ENCODE measurements around the gene RPS6KA5.
A peak's percentile ranks its signal among the peaks of the same experiment; 100 is the strongest.
"Not testable (repeated sequence)": the region's sequence is repeated elsewhere in the genome, so short reads cannot be mapped to it uniquely, and the experiment has no call there.

Gene RPS6KA5

DNA sequence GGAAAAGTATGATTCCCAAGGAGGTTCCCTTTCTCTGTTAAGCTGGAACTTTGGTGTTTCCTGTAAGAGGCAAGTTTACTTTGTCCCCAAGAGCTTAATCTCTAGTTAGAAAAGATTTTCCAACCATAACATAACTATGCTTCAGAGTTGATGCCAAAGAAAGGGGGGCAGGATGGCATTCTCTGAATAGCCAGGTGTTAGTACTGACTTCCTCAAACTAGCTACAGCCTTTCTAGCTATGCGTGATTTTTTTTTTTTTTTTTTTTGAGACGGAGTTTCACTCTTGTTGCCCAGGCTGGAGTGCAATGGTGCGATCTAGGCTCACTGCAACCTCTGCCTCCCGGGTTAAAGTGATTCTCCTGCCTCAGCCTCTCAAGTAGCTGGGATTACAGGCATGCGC, 204.3 kb downstream of the RPS6KA5 start:
- not testable (repeated sequence) for DNase-seq

DNA sequence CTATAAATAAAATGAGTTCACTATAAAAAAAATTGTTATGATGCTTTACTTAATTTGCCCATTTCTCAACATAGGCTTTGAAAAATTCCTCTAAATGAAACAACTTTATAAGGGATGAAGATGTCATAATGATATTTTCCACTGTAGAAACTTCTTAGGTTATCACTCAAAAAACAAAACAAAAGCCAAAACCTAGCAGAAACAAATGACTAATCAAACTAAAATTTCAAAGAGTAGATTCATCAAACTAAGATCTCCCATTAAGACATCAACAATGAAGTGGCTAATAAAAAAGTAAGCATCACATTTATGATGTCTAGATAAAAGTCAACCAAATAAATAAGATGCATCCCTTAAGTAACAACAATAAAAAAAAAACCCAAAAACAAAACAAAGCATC, 207.3 kb downstream of the RPS6KA5 start:
- no peak for DNase-seq

DNA sequence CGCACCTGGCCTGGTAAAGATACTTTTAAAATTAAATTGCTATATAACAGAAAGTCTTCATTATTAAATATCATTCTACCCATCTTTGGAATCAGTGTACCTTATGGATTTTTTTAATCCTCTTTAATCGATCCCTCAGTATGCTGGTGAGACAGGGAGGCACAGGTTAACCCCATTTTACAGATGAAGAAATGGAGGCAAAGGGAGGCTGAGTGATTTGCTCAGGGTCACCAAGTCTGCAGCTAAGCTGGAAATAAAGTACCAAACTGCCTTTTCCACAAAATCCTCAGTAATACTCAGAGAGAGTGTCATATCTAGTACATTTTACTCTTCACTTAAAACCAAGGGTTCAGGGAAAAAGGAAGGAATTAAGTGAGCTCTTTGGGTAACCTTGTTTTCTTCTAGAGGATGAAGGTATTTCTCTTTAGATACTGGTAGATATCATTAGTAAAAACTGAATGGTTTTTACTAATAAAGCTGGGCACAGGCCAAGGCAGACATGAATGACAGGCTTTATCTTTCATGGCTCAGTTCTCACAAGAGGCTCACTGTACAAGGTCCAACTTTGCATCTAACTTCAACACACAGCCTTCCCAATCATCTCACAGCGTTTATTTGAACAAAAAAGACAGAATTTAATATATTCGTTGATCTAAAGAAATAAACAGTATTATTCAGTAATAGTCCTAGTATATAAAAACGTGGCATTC, 209.0 kb downstream of the RPS6KA5 start:
- DNase-seq, result no peak

DNA sequence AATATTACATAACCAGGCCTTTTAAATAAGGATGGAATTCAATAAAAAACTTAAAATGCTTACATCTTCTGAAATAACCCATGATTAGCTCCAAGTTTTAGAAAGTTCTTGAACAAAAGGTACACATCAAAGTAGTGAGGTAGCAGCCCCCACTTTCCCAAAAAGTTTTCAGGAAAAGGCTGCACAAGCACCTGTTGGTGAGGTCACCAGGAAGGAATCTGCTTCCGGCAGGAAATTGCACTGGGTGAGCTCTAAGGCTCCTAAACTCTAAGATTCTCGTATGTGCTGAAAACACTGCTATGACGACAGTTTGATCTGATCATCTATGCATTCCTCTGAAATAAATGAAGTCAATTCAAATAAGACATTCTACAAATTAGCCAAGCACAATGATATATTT, 210.0 kb downstream of the RPS6KA5 start:
- peak; percentile 40 for DNase-seq

DNA sequence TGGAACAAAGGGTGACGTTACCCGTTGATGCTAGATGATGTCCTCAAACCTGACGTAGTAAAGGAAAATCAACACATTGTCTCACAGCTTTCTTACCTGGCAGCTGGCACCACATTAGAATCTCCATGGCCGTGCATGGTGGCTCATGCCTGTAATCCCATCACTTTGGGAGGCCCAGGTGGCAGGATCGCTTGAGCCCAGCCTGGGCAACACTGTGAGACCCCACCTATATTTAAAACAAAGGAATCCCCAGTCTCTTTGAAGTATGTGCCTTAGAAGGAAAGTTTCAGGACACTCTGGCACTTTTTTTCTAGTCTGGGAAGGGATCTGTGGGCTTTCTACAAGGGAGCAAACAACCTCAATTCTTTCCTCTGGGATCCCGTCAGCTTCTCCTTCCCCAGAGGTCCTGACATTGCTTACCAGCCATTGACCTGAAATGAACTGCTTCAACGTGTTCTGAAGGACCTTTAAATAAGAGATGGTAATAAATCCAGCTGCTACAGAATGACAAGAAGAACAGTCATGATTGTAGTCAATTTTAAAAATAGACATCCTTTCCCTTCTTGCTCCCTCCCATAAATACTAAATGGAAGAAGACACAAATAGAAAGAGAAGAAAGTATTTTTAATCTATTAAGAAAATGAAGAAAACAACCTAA, 210.5 kb downstream of the RPS6KA5 start:
- DNase-seq, result no peak

DNA sequence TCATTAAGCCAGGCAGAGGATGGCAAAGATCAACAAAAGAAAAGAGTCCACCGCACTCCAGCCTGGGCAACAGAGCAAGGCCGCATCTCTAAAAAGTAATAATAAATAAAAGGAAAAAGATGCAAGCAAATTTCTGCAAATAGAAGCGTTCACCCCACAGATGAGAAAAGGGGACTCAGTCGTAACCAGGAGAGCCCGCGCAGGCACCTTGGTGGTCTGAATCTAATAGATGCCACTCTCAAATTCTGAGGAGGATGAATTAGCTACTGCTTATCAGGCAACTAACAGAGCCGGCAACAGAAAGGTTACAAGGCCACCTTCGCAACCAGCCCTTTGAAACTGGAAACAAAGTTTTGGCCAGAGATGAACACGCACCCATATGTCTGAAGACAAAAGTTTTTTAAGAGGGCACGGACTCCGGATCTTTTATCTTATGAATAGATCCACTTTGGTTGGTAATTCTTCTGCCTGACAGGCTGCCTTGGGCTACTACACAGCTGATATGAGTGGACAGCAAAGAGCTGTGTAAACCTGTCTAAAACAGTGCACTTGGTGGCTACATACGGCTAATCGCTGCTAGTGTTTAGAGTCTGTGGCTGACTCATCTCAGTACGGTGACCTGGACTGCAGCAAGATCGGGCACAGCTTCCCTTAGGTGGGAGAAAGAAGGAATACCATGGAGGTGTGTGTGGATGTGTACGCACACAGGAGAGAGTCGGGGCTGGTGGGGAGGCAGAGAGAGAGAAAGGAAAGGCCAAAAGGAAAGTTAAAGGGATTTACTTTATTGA, 211.3 kb downstream of the RPS6KA5 start:
- no peak for DNase-seq

DNA sequence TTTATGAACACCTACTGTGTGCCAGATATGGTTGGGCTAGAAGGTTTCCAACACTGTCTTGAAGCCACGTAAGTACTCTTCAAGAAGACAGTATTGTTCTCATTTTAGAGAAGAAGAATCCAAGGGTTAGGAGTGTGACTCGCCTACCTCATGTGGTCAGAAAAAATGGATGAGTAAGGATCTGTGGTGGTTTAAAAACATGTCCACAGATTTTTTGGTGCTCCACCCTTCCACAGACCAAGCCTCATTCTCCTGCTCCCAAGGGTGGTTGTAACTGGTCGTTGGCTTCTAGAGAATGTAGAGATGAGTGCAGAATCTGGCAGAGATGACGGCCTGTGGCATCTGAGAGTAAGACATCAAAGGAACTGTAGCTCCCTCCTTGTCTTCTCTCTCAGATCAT, 213.9 kb downstream of the RPS6KA5 start:
- no peak for DNase-seq

DNA sequence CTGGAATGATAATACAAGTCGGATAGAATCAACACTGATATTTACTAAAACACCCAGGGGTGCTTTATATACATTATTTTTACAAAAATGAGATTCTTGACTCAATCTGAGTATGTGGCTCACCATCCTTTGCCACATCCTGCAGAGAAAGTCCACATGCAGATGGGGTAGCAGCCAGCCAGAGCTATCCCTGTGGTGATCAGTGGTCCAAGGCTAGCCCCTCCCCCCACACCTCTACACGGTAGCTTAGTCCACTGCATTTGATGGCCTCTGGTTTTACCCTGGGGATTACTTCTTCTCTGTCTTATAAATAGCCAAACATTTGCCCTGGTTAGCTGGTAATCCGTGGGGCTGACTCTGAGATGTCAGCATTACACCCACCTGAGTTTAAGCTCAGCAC, 216.1 kb downstream of the RPS6KA5 start:
- no peak for DNase-seq

DNA sequence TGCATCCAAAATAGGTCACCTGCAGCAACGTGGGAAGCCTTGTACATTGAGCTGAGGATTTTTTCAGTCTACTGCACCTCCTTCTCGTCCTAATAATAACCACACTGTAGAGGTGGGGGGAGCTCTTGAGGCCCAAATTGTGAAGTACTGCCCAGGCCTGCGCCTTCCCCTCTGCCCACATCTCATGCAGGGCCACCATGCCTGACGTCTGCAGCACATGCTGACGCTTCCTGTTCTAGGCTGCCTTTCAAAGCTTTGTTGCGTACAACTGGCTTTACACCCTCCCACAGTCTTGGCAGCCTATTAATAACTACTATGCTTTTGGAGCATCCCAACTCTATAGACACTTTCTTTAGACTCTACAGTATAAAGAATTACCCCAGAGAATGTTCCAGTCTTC, 217.7 kb downstream of the RPS6KA5 start:
- DNase-seq, result no peak

DNA sequence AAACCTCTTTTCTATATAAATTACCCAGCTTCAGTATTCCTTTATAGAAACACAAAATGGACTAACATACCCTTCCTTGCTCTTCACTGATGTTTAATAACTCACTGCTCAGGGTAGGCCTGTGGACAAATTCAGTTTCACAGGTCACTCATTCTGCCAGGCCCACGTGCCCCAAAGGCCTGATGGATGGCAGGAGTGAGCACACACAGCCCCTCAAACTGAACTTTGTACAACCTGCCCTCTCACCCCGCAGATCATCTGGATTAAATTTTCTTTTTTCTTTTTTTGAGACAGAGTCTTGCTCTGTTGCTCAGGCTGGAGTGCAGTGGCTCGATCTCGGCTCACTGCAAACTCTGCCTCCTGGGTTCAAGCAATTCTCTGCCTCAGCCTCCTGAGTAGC, 219.8 kb downstream of the RPS6KA5 start:
- not testable (repeated sequence) for DNase-seq

DNA sequence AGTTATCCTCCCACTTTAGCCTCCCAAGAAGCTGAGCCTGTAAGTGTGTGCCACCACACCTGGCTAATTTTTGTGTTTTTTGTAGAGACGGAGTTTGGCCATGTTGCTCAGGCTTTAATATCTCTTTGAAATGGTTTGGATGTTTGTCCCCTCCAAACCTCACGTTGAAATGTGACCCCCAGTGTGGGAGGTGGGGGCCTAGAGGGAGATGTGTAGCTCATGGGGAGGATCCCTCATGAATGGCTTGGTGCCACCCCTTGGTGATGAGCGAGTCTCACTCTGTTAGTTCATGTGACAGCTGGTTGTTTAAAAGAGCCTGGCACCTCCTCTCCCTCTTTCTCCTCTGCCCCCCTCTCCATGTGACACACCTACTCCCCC, 220.6 kb downstream of the RPS6KA5 start:
- DNase-seq, result no peak

DNA sequence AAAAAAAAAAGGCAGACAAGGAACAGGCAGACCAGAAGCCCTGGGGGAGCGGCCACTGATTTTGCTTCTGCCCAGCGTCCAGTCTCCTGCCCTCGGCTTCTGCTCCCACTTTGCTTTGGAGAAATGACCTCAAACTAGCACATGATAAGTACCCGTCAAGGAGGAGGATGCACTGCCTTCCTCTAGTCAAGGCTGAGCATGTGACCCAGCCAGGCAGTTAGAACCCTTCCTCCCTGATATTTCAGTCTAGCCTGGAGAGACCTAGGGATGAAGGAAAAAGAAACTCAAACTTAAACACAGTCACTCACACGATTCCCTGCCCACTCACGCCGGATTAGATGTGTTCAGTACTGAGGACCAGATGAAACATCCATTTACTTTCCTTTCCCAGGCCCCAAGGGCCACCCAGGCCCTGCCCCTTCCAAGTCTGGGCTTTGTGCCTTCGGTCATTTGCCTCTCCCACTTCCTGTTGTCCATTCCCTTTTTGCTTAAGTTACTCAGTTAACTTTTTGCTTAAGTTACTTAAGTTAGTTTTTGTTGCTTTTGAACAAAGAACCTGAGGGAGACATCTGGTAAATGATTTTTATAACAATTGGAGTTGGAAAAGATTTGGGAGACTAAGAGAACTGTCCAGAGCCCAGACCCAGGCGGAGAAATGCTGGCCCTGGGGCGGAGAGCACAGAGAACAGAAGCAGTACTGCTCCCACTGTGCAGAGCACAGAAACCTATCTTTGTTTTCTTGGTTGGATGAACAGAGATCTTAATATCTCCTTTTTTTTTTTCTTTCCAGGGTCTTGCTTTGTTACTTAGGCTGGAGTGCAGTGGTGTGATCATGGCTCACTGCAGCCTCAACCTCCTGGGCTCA, 221.2 kb downstream of the RPS6KA5 start:
- no peak for DNase-seq

DNA sequence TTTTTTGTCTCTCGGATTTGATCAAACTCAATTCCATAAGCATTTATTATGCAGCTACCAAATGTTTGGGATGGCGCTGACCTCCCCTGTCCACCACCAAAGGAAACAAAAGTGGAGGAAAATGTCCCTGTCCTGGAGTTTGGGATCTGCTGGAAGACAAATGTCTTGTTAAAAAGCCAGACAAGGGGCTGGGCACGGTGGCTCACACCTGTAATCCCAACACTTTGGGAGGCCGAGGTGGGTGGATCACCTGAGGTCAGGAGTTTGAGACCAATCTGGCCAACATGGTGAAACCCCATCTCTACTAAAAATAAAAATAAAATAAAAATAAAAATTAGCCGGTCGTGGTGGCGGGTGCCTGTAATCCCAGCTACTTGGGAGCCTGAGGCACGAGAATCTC, 221.9 kb downstream of the RPS6KA5 start:
- not testable (repeated sequence) for DNase-seq

DNA sequence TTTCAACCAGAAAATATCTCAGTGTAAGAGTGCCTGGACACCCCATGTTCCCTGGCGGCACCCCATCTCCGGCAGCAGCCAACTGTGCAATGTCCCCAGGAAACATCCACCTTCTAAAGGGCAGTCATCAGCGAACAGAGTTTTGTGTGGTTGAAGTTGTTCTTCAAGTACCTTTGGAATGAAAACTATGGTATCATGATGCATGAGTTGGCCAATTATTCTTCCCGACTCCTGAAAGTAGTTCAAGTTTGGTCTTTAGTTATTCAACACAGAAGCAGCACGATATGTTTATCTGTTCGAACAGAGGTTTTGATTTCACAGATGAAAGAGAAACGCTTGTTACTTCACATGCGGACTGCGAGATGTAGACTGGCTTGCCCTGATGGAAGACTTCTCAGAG, 223.1 kb downstream of the RPS6KA5 start:
- no peak for DNase-seq

DNA sequence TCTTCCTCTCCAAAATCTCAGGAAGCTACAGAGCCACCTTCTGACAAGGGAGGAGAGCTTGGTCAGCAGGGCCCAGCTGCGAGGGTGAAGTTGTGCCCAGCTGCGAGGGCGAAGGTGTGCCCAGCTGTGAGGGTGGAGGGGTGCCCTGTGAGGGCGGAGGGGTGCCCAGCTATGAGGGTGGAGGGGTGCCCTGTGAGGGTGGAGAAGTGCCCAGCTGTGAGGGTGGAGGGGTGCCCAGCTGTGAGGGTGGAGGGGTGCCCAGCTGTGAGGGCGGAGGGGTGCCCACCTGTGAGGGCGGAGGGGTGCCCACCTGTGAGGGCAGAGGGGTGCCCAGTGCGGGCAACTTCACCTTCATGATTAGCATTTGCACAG, 223.8 kb downstream of the RPS6KA5 start:
- no peak for DNase-seq

DNA sequence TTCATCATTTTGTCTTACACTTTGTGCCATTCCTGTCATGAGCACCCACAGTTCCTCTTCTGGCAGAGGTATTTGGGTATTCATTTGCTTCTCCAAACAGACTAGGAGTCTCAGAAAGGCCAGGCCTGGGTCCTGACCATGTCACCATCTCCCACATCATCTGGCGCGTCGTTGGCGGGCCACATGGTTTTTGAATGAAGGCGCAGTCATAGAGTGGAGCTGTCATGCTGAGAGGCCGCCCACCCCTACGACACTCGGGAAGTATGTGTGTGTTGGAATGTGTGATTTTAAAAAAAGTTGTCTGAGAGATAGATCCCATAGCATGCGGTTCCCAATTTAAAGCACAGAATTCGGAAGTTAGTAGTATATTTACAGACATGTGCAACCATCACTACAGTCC, 228.6 kb downstream of the RPS6KA5 start:
- DNase-seq, result no peak

DNA sequence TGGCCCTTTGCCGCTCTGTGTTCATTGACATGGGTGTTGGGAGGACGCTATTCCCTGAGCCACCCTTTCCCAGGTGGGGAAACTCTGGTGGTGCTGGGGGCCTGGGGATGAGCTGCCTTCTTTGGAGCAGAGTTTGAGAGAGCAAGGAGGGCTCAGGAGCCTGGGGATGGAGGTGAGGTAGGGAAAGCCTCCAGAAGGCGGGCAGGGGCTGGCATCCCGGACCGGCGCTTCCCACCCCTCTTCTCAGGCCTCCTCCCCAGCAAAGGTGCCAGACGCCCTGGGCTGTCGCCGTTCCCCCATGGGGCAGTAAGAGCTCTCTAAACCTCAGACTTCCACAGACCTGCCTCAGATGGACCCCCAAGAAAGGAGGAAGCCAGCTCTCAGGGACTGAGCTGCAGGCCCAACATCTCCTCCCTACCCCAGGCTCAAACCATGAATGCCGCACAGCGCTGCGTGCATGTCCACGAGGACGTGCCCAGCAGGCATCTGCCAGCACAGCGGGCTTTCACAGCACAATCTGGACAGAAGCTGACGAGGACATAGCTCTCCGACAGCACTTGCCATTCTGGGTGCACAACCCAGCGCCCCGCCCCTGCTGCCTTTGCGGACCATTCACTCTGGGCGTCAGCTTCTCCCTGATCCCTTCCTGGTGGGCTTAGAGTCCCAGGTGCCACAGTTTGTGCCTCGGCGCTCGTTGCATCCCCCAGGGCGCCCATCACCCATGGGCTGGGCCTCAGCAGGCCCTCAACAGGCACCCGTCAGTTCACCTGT, 229.3 kb downstream of the RPS6KA5 start:
- no peak for DNase-seq

DNA sequence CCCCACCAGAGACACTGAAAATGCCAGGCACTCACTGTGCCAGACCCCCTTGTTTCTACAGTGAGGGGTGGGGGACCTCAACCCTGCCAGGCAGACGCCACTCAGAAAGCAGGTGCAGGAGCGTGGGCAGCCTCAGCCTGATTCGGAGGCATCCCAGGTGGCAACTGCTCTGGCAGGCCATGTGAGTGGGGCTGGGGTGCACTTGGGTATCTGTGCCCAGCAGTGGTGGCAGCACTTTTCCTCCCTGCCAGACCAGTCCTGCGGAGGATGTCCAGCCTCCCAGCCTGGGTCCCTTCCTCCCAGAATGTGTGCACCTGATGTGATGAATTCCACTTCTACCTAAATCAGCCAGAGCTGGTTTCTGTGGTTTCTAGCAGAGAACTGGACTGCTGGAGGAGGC, 230.8 kb downstream of the RPS6KA5 start:
- no peak for DNase-seq

DNA sequence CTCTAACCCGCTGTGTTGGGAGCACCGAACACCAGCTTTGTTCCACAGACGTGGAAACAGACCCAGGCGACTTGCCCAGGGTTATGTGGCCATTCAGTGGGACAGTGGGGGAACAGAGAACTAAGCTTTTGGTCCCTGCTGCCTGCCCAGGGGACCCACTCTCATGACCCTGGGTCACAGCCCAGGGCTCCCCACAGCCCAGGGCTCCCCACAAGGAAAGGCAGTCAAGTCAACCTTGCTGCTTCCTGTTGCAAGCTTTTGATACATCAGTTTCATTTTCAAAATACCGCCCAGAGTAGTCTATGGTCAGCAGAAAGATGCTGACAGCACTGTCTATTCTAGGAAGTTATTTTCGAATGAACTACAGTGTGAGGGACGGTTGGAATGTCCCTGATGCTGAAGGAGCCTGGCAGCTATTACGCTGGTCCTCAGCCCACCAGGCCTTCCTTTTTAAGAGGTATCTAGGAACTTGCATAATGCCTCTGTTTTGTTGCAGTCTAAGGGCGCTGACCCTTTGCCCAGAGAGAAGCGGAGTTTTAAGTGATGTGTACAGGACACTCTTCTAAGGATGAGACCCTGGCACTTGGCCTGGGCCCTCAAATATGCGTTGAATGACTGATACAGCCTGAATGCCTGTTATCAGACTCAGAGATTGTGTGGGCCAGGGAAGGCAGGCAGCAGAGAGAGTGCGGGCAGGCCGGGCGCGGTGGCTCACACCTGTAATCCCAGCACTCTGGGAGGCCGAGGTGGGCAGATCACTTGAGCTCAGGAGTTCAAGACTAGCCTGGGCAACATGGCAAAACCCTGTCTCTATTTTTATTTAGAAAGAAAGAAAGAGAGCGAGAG, 231.6 kb downstream of the RPS6KA5 start:
- DNase-seq, result no peak

DNA sequence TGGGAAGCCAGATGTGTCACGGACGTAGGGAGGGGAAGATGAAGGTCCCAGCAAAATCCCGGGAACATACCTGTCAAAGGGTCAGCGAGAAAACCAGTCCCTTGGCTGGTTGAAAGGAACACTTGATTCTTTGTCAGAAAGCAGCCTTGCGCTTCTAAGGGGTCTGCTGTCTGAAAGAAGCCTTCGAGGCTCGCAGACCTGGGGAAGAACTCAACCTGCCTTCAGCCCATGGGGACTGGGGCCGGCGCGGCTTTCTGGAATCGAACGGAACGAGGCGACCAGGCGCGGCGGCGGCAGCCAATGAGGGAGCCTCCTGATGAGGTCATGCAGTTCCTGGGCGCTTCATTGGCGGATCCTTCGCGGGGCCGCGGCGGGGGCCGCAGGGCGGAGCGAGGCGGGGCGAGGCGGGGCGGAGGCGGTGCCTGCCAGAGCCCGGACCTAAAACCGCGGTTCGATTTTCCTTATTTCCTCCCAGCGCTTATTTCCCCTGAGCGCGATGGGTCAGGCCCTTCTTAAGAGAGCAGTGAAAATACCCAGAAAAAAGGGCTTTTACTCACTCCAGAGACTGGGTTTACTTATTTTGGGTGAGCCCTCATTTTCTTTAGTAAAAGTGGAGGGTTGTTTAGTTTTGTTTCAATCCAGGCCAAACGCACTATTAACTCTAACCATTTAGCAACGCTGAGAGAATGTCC, 232.4 kb downstream of the RPS6KA5 start:
- DNase-seq, result peak; percentile 97

DNA sequence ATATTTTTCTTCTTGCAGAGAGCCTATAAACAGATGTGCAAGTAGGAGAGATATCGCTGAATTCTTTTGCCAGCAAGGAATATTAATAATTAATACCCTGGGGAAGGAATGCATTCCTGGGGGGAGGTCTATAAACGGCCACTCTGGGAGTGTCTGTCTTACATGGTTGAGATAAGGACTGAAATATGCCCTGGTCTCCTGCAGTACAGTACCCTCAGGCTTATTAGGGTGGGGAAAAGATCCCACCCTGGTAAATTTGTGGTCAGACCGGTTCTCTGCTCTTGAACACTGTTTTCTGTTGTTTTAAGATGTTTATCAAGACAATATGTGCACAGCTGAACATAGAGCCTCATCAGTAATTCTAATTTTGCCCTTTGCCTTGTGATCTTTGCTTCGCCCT, 236.9 kb downstream of the RPS6KA5 start:
- DNase-seq, result not testable (repeated sequence)

Data from eye (tissue), 1 donor.